HG03558 (cell line): ENCODE data around the gene TBC1D10A.

ENCODE experiments used
- ATAC-seq: cut with Tn5 transposase; IDR thresholded peaks from one replicate; pipeline ENCODE4 v1.9.1; 2021; ENCODE audit warnings: moderate number of reproducible peaks; ENCODE audit not compliant: unreplicated experiment; ENCODE audit errors: extremely low read depth

TBC1D10A gene

GRCh38 chr22:30324014-30324730 lies 2.6 kb downstream of the TBC1D10A start:
- ATAC-seq: no peak

DNA sequence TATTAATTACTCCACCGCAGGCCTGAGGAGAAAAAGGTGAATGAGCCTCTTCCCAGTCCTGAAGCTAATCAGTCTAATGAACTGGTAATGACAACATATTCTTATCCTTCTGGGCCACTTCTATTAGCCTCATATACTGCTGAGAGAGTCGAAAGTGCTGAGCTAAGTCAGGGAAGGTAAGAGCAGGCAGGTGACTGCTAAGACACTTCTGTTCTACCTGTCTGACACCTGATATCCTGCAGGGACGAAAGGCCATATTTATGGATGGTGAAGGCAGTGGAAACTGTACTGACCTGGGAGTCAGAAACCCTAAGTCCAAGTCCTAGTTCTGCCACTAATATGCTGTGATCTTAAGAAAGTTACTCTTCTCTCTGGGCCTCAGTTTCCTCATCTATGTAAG lies 3.5 kb downstream of the TBC1D10A start:
- no peak for ATAC-seq

DNA sequence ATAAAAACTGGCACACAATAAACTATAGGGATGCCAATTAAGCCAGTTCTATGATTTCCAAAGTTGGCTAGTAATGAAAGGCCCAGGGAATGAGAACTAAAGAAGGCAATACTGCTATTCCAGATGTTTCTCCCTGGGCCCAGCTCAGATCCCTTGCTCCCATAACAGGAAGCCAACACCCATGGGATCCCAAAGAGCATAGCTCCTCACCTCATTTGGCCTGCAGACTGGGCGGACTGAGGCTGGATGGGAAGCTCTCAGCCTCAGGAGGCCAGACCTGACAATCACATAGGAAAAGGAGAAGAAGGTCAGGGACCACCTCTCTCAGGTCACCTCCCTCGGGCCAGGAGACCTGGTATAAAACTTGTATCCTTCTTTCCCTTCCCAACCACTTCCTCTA lies 5.3 kb downstream of the TBC1D10A start:
- no peak for ATAC-seq

DNA sequence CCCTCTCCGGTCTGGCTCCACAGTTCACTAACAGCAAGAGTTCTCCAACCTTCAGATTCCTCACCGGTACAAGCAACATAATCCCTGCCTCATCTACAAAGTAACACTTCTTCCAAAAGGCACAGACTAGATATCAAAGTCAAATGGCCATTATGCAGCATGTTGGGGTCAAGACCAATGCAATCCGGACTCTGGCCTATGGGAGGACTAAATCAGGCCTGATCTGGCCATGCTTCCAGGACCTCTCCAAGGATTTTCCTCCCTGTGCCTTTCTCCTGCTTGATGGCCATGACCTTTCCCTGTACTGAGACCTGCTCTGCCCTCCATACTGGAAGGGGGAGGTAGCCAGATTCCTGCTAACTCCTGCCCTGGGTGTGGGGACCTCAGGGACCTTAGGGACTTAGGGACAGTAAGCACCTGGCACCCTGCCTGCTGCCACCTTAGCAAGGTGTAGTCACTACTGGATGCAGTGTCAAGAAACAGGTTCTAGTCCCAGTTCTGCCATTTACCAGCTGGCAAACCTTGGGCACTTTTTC lies 6.7 kb downstream of the TBC1D10A start:
- no peak for ATAC-seq

GRCh38 chr22:30318799-30319419 lies 7.8 kb downstream of the TBC1D10A start:
- no peak for ATAC-seq

DNA sequence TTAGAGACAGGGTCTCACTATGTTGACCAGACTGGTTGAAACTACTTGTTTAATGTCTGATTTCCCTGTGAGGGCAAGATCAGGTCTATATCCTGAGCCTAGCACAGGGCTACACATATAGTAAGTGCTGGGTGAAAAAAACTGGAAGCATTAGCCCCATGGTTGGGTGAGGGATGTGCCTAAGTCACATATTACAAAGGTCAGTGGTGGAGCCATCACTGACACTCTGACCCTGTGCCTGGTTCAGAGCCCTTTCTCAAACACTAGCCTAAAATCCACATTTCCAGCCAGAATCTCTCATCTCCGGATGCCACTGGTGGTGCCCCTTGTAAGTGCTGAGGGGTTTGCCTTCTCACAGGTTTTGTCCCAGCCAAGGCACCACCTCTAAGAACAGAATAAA lies 9.0 kb downstream of the TBC1D10A start:
- ATAC-seq: no peak

GRCh38 chr22:30315962-30316576 lies 10.7 kb downstream of the TBC1D10A start:
- ATAC-seq: no peak

DNA sequence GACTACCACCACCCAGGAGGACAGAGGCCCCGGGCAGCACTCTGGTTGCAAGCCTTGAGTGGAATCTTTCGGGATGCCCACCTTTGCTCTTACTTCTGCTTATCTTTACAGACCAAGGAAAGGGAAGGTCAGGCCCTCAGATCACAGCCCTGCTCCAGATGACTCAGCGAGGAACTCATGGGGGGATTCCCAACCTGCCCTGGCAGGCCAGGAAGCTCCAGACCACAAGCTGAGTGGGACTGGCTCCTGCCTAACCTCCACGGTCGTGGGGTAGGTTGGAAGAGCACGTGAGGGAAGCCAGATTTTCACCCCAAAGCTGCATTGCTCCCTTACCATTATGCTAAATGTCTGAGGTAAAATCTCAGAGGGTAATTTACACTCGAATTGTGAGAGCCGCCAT lies 11.8 kb downstream of the TBC1D10A start:
- no peak for ATAC-seq

DNA sequence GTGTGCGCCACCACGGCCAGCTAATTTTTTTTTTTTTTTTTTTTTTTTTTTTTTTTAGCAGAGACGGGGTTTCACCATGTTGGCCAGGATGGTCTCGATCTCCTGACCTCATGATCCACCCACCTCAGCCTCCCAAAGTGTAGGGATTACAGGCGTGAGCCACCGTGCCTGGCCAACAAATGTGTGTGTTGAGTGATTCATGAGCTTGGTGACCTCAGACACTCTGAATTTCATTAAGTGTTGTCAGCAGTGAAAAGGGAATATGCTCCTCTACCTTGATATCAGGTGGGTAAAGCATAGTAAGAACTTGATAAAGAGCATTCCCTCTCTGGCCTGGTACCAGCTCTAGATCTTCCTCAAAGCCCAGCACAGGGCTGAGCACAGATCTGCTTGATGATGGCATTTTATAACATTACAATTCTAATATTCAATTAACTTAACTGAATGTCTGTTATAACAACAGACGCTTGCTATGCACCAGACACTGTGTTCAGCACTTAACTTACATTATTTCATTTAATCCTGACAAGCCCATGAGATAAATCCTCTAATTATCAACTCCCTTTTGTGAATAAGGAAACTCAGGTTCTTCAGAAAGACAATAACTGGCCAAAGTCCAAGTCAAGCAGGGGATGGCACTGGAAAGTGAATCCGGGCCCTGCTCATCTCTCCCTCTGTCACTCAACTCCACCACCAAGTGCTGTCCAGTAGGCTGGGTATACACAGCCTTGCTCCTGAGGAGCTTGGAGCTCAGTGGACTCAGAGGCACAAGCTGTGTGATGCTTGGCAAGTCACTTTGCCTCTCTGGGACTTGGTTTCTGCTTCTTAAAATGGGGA lies 13.0 kb downstream of the TBC1D10A start:
- no peak for ATAC-seq

GRCh38 chr22:30312053-30312452 lies 14.7 kb downstream of the TBC1D10A start:
- ATAC-seq: no peak

DNA sequence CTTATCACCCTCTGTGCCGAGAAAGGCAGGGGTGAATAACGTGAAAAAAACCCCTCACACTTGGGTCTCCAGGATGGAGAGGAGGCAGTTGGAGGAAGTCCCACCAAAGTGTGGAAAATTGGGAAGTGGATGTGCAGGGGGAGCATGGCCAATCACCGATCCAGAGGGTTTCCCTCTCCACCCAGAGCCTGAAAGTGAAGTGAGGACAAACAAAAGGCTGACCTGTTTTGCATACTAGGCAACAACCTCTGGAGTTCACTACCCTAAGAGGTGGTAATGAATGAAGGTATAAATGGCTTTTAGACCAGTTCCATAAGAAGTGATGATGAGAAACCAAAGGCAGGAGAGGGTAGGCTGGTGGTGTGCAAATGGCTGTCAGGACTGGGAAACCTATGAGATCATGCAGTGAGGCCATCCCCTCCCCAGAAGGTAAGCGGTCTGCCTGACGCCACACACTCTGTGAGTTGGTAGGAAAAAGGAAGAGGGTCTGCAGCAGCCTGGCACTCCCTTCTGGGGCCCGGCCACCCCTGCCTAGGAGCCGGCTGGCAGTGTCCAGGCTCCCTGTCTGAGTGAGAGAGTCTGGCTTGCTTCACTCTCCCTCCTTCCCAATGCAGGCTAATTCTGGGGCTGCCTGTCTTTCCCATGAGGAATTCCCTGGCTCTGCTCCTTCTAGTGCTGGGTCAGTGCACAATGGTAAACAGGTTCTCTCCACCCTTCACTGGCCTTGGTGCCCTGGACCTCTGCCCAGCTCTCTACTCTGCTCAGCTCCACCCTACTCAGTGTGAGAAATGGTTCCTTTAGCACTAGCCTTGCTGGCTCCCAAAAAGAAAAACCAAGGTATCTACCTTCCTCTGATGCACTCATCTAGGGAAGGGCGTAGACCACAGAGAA lies 15.6 kb downstream of the TBC1D10A start:
- ATAC-seq: no peak

- ATAC-seq: no peak
Observed at GRCh38 chr22:30309951-30310741, 16.6 kb downstream of the TBC1D10A start.

DNA sequence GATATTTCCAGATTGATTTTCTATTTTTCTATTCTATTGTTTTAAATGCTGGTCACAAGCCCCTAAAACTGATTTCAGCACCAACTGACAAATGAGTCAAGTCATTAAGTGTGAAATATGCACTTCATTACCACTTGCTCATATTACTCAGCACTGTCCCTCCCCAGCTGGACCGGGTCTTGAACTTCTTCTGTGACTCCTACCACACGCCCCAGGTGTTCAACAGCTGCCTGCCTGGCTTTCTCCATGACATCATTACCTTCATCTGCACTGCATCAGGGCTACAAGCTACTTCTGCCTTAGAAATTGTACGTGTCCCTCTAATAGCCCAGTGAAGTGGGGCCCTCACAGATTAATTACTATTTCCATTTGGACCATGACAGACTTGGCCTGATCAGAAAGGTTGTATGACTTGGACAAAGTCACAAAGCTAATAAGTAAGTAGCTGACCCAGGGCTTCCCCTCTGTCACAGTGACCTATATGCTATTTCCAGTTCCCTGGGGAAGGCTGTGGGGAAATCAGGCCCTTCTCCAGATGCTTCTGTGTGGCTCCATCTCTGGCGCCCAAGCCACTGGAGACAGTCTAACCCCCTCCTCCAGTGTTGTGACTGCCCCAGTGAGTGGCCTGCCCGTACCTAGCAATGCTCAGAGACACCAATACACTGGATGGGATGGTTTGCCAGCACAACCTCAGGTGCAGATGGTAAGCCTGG lies 18.1 kb downstream of the TBC1D10A start:
- no peak for ATAC-seq

GRCh38 chr22:30308093-30308492 lies 18.6 kb downstream of the TBC1D10A start:
- no peak for ATAC-seq

GRCh38 chr22:30307041-30307574 lies 19.6 kb downstream of the TBC1D10A start:
- no peak for ATAC-seq

DNA sequence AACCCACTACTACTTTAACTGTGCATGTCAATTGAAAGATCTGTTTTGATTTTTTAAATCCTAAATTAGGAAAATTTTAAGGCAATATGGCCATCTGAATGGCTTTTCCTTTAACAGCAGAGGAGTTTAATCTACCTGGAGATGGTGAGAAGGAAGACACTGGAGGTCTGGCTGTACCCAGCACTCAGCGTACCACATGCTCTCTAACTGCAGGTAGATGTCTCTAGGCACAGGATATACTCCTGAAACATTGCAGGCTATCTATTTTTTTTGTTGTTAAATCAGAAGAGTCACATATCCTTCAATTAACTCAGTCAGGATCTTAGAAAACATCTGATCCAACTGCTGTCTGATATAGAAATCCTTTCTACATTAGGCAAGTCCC lies 20.1 kb downstream of the TBC1D10A start:
- no peak for ATAC-seq

GRCh38 chr22:30305906-30306626 lies 20.7 kb downstream of the TBC1D10A start:
- ATAC-seq: no peak
